ENCODE results near the gene SMPD3. TPM values are rescaled to one million over a fixed set of nuclear protein-coding genes. Genes with fewer than 3 reads are reported as not detected.
A peak's percentile ranks its signal among the peaks of the same experiment; 100 is the strongest.

The SMPD3 gene
- polyA plus RNA-seq, 2 of the 4 experiments (the other 2 are of a cell fraction): 0.04 to 0.13 TPM

- 71% methylated on average over 11 of the region's 11 CpGs for WGBS (ENCODE audit: missing lambda C conversion rate)
- Histone ChIP-seq H3K27ac (no peak overlapping the region), H3K4me3 (no peak overlapping the region), H3K4me1 (no peaks in the 10 kb centered on the region; the same call in 2 of the 3 replicates), H3K9me3 (no peaks in the 10 kb centered on the region), H3K4me2 (peak overlapping the region; percentile 55; the same call in 2 of the 3 replicates)
- DNase-seq (ENCODE audit: low read depth in 1 of 2, low spot score in 1 of 2): no peak
- TF ChIP-seq KDM1A (IDR thresholded peaks at IDR 0.05; ENCODE audit: low read depth) (no peak), NR3C1 (IDR thresholded peaks at IDR 0.05) (no peak), CBX2 (IDR thresholded peaks at IDR 0.05; ENCODE audit: borderline replicate concordance, low read depth) (no peak), FOSL2 (IDR thresholded peaks at IDR 0.05) (no peak), FOSL2 (CRISPR knock-in tag; IDR thresholded peaks at IDR 0.05) (no peak), ZNF302 (CRISPR knock-in tag; IDR thresholded peaks at IDR 0.05) (no peak), RAD21 (conservative IDR thresholded peaks at IDR 0.05 in 1 of 2, IDR thresholded peaks at IDR 0.05 in 1 of 2) (no peak), E2F6 (IDR thresholded peaks at IDR 0.05; ENCODE audit: borderline replicate concordance, low read depth) (no peak), CEBPB (IDR thresholded peaks at IDR 0.05) (no peak), PBX3 (IDR thresholded peaks at IDR 0.05) (no peak), KDM5A (IDR thresholded peaks at IDR 0.05) (no peak), ZC3H11A (IDR thresholded peaks at IDR 0.05) (no peak), JUNB (IDR thresholded peaks at IDR 0.05) (no peak), ZSCAN20 (CRISPR knock-in tag; IDR thresholded peaks at IDR 0.05) (no peak), GATA3 (IDR thresholded peaks at IDR 0.05; ENCODE audit: borderline replicate concordance) (no peak), HMGXB4 (CRISPR knock-in tag; IDR thresholded peaks at IDR 0.05; ENCODE audit: borderline replicate concordance) (no peak), POLR2A (IDR thresholded peaks at IDR 0.05; ENCODE audit: low read length) (no peak), EHF (CRISPR knock-in tag; IDR thresholded peaks at IDR 0.05) (no peak), RNF2 (IDR thresholded peaks at IDR 0.05; ENCODE audit: borderline replicate concordance, low read depth) (no peak), RFX5 (IDR thresholded peaks at IDR 0.05) (no peak), CHD2 (IDR thresholded peaks at IDR 0.05; ENCODE audit: low read length, partially characterized antibody) (no peak)
- ChIA-PET POLR2A (no interaction called here), CTCF (interaction anchor here (1.4 to 2.8 kb wide), 4 partner anchors 9 to 58 kb away, joined by 4 to 12 read pairs (median 4); no protein-coding TSS in a partner anchor)
- FAIRE-seq: no peak
- ATAC-seq: peak in 1 of 2 experiments; percentile 42; a peak in 2 of 6 replicates
Measured at GRCh38 chr16:68470461-68471150, 22.3 kb upstream of the SMPD3 start.

- FAIRE-seq: no peak
- H3K4me2 ChIP-seq: peak overlapping the region; percentile 55
Measured at GRCh38 chr16:68469796-68470460, 21.6 kb upstream of the SMPD3 start.

More at GRCh38 chr16:68469796-68470460, 21.6 kb upstream of the SMPD3 start:
- DNase-seq (ENCODE audit: low read depth in 1 of 2, low spot score in 1 of 2) (no peak), ATAC-seq (no peak)
- TF ChIP-seq HOXA7 (CRISPR knock-in tag; IDR thresholded peaks at IDR 0.05) (no peak), MAFK (IDR thresholded peaks at IDR 0.05; ENCODE audit: partially characterized antibody) (no peak), KDM1A (IDR thresholded peaks at IDR 0.05; ENCODE audit: low read depth) (no peak), NFE2L2 (conservative IDR thresholded peaks at IDR 0.05; ENCODE audit: low read length) (no peak), HOXB13 (CRISPR knock-in tag; IDR thresholded peaks at IDR 0.05; ENCODE audit: low read depth) (no peak), ZFP36 (IDR thresholded peaks at IDR 0.05; ENCODE audit: borderline replicate concordance, partially characterized antibody) (no peak), EP300 (IDR thresholded peaks at IDR 0.05) (no peak), RAD21 (conservative IDR thresholded peaks at IDR 0.05 in 1 of 2, IDR thresholded peaks at IDR 0.05 in 1 of 2) (no peak), RCOR1 (IDR thresholded peaks at IDR 0.05; ENCODE audit: low read depth, low read length) (no peak), HES2 (IDR thresholded peaks at IDR 0.05) (no peak), RNF2 (IDR thresholded peaks at IDR 0.05; ENCODE audit: borderline replicate concordance, low read depth) (no peak), ELK1 (IDR thresholded peaks at IDR 0.05; ENCODE audit: low read depth, low read length) (no peak), HMGXB4 (CRISPR knock-in tag; IDR thresholded peaks at IDR 0.05; ENCODE audit: borderline replicate concordance) (no peak)
- H3K9me3 ChIP-seq: no peaks in the 10 kb centered on the region
- no peaks in the 10 kb centered on the region; the same call in 2 of the 3 replicates for H3K4me1 ChIP-seq
- 45% methylated on average over 11 of the region's 11 CpGs for WGBS (ENCODE audit: missing lambda C conversion rate)
- ChIA-PET POLR2A (no interaction called here), CTCF (interaction anchor here (0.7 to 2.8 kb wide), 4 partner anchors 9 to 114 kb away, joined by 4 to 12 read pairs (median 5); no protein-coding TSS in a partner anchor)
- no peak overlapping the region for H3K4me3 ChIP-seq
- H3K27ac ChIP-seq: no peak overlapping the region
